HepG2 (cell line): Measurements from ENCODE around the gene GORASP2. TPM values are rescaled to one million over a fixed set of nuclear protein-coding genes. Genes with fewer than 3 reads are reported as not detected.

Experiments
- ARHGAP35 ChIP-seq: sonication (generic); formaldehyde crosslinking; IDR thresholded peaks from 2 replicates; pipeline ENCODE4 v1.9.0; 2022; ENCODE audit warnings: mild to moderate bottlenecking, inconsistent platforms, moderate library complexity, missing genetic modification reagents, borderline replicate concordance
- ARNT2 ChIP-seq: sonication (generic); formaldehyde crosslinking; IDR thresholded peaks from 2 replicates; pipeline ENCODE4 v1.8.0; 2022; ENCODE audit warnings: mild to moderate bottlenecking, low read depth, missing genetic modification reagents, moderate library complexity
- ARNTL ChIP-seq: sonication (generic); formaldehyde crosslinking; IDR thresholded peaks from 2 replicates; pipeline ENCODE4 v1.4.0; 2020; ENCODE audit warnings: mild to moderate bottlenecking, missing genetic modification reagents
- BORCS8-MEF2B ChIP-seq: sonication (generic); formaldehyde crosslinking; IDR thresholded peaks from 2 replicates; pipeline ENCODE4 v1.8.0; 2022; ENCODE audit warnings: mild to moderate bottlenecking, missing genetic modification reagents
- CTCF ChIP-seq: sonication (generic); formaldehyde crosslinking; IDR thresholded peaks from 2 replicates; pipeline ENCODE4 v1.5.0; 2020; ENCODE audit warnings: mild to moderate bottlenecking, missing genetic modification reagents, moderate library complexity
- DRAP1 ChIP-seq: IDR thresholded peaks from 2 replicates; pipeline ENCODE4 v1.6.1; 2016; ENCODE audit warnings: missing genetic modification reagents, missing compliant biosample characterization
- KDM2A ChIP-seq: sonication (generic); formaldehyde crosslinking; IDR thresholded peaks from 2 replicates; pipeline ENCODE4 v1.4.0; 2020; ENCODE audit warnings: low read depth, missing genetic modification reagents, borderline replicate concordance
- MLXIP ChIP-seq: sonication (generic); formaldehyde crosslinking; IDR thresholded peaks from 2 replicates; pipeline ENCODE4 v1.9.0; 2021; ENCODE audit warnings: missing genetic modification reagents, borderline replicate concordance
- POGZ ChIP-seq: sonication (generic); formaldehyde crosslinking; IDR thresholded peaks from 2 replicates; pipeline ENCODE4 v1.4.0; 2020; ENCODE audit warnings: mild to moderate bottlenecking, missing genetic modification reagents
- POLR2AphosphoS2 ChIP-seq: IDR thresholded peaks from 2 replicates; pipeline ENCODE4 v1.6.1; 2011; ENCODE audit warnings: low read depth, low read length, improper control_type of control experiment
- TBX2 ChIP-seq: sonication (generic); formaldehyde crosslinking; IDR thresholded peaks from 2 replicates; pipeline ENCODE4 v1.5.0; 2020; ENCODE audit warnings: missing genetic modification reagents, mild to moderate bottlenecking, borderline replicate concordance
- ZFP1 ChIP-seq: IDR thresholded peaks from 2 replicates; pipeline ENCODE4 v1.6.1; 2016
- ZFP41 ChIP-seq: sonication (generic); formaldehyde crosslinking; IDR thresholded peaks from 2 replicates; pipeline ENCODE4 v1.4.0; 2020; ENCODE audit warnings: mild to moderate bottlenecking, missing genetic modification reagents, borderline replicate concordance
- ZKSCAN8 ChIP-seq: IDR thresholded peaks from 2 replicates; pipeline ENCODE4 v1.6.1; 2016; ENCODE audit warnings: borderline replicate concordance, missing genetic modification reagents, missing compliant biosample characterization
- ZNF280D ChIP-seq: sonication (generic); formaldehyde crosslinking; IDR thresholded peaks from 2 replicates; pipeline ENCODE4 v1.5.1; 2020; ENCODE audit warnings: mild to moderate bottlenecking, missing genetic modification reagents
- ZNF33B ChIP-seq: sonication (generic); formaldehyde crosslinking; IDR thresholded peaks from 2 replicates; pipeline ENCODE4 v1.5.1; 2020; ENCODE audit warnings: mild to moderate bottlenecking, missing genetic modification reagents
- ZNF547 ChIP-seq: sonication (generic); formaldehyde crosslinking; IDR thresholded peaks from 2 replicates; pipeline ENCODE4 v1.5.1; 2020; ENCODE audit warnings: mild to moderate bottlenecking, missing genetic modification reagents
- ZNF580 ChIP-seq: IDR thresholded peaks from 2 replicates; pipeline ENCODE4 v1.6.1; 2016; ENCODE audit warnings: low read depth, borderline replicate concordance
- ZNF772 ChIP-seq: sonication (generic); formaldehyde crosslinking; IDR thresholded peaks from 2 replicates; pipeline ENCODE4 v1.5.0; 2020; ENCODE audit warnings: mild to moderate bottlenecking, missing genetic modification reagents
- ZNF782 ChIP-seq: sonication (generic); formaldehyde crosslinking; IDR thresholded peaks from 2 replicates; pipeline ENCODE4 v1.4.0; 2020; ENCODE audit warnings: missing genetic modification reagents, mild to moderate bottlenecking, borderline replicate concordance
- polyA plus RNA-seq, 8 experiments: library from polyadenylated mRNA; depleted of rRNA in 3 of 8; stranded (reverse) in 7 of 8; unstranded in 1 of 8; fragments of >200 nt; fragmentation: Illumina TruSeq in 4 of 8; extraction: Trizol in 4 of 8; gene quantifications; 2 replicates each; pipeline versions ENCODE4 v1.2.1 to v1.2.3, GENCODE V29; 2011 to 2016; ENCODE audit warnings: low read depth in 4 of 8, missing spikeins in 1 of 8, mixed read lengths in 1 of 8; ENCODE audit not compliant: insufficient read depth in 1 of 8
- total RNA-seq, 5 experiments: library from RNA; depleted of rRNA; stranded (reverse); fragments of >200 nt; fragmentation: Illumina TruSeq; extraction: Trizol; gene quantifications; 2 replicates each; pipeline ENCODE4 v1.2.3, GENCODE V29; 2016; ENCODE audit warnings: low read depth in 1 of 5

GORASP2 gene
- total and polyA plus RNA-seq, 2 of the 13 experiments (the other 11 are each of a cell fraction or from before 2014, with no cell fraction given) = 103 to 239 TPM

GRCh38 chr2:170973492-170974303, 44.6 kb downstream of the GORASP2 start (continued):
- TF ChIP-seq ZNF280D (CRISPR knock-in tag) = peak; percentile 59; the same call in 1 of the 2 replicates
- TF ChIP-seq ZFP1 (CRISPR knock-in tag) = 0 out of 2 replicates have a peak, but pooled peaks have one; percentile 46
- TF ChIP-seq ZNF33B (CRISPR knock-in tag) = 0 out of 2 replicates have a peak, but pooled peaks have one; percentile 4
- TF ChIP-seq DRAP1 (CRISPR knock-in tag) = peak; percentile 41; the same call in 1 of the 2 replicates
- TF ChIP-seq ARNTL (CRISPR knock-in tag) = peak; percentile 2; the same call in 1 of the 2 replicates
- TF ChIP-seq MLXIP = no peak
- peak; percentile 50; the same call in 1 of the 2 replicates for TF ChIP-seq ZFP41
- peak; percentile 82 for TF ChIP-seq ARNT2
- peak; percentile 78; the same call in 1 of the 2 replicates for TF ChIP-seq TBX2
- TF ChIP-seq ZNF772 (CRISPR knock-in tag) = peak; percentile 40; the same call in 1 of the 2 replicates
- TF ChIP-seq ARHGAP35 (CRISPR knock-in tag) = peak; percentile 46
- TF ChIP-seq POLR2AphosphoS2 = 0 out of 2 replicates have a peak, but pooled peaks have one; percentile 67
- TF ChIP-seq KDM2A (CRISPR knock-in tag) = peak; percentile 93
- TF ChIP-seq POGZ (CRISPR knock-in tag) = peak; percentile 53
- 0 out of 2 replicates have a peak, but pooled peaks have one; percentile 8 for TF ChIP-seq ZKSCAN8
- no peak; the same call in 1 of the 2 replicates for TF ChIP-seq ZNF547 (CRISPR knock-in tag)
- peak; percentile 55 for TF ChIP-seq ZNF580 (CRISPR knock-in tag)
- peak; percentile 82 for TF ChIP-seq BORCS8-MEF2B
- TF ChIP-seq ZNF782 (CRISPR knock-in tag) = peak; percentile 64; the same call in 1 of the 2 replicates
- peak; percentile 92 for TF ChIP-seq CTCF (CRISPR knock-in tag)
